CD4-positive, alpha-beta T cell treated with Interleukin-21 for 1 hour (primary cell): ENCODE results near the gene TPM2.
A peak's percentile ranks its signal among the peaks of the same experiment; 100 is the strongest.

Experiments
- DNase-seq: peaks from one replicate; pipeline ENCODE4 v3.0.0-alpha.2; 2020

TPM2 gene

DNA sequence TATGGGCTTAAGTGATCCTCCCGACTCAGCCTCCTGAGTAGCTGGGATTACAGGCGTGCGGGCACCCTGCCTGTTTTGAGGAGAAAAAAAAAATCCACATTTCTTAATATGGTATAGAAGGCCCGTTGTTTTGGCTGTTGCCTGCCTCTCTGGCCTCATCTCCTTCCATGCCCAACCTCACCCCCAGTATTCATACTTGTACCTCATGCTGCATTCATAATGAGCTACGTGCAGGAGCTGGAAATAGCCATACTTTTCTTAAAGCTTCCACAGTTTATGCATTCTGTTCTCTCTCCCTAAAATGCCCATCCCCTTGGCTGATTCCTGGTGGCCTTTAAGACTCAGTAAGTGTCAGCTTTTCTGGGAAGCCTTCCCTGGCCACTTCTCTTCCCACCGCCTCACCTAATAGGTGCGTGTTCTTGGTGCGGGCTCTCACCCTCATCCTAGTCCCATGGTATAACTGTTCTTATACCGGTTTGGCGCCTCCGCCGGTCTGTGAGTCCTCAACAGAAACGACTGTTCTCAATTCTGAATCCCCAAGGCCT is 2.1 kb upstream of the TPM2 start:
- DNase-seq = no peak

DNA sequence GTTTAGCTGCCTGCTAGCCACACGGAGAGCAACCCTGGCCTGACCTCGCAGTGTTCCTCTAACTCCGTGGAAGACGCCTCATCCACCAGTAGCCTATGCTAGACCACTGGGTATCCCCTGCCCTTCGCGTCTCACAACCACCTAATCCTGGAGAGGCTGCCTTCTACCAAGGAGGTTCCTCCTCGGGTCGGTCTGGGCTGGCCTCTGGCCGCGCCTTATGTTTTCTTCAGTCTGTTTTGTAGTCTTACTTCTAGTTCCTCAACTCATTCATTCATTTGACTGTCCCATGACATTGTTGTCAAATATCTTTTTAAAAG is 1.6 kb upstream of the TPM2 start:
- DNase-seq = no peak

DNA sequence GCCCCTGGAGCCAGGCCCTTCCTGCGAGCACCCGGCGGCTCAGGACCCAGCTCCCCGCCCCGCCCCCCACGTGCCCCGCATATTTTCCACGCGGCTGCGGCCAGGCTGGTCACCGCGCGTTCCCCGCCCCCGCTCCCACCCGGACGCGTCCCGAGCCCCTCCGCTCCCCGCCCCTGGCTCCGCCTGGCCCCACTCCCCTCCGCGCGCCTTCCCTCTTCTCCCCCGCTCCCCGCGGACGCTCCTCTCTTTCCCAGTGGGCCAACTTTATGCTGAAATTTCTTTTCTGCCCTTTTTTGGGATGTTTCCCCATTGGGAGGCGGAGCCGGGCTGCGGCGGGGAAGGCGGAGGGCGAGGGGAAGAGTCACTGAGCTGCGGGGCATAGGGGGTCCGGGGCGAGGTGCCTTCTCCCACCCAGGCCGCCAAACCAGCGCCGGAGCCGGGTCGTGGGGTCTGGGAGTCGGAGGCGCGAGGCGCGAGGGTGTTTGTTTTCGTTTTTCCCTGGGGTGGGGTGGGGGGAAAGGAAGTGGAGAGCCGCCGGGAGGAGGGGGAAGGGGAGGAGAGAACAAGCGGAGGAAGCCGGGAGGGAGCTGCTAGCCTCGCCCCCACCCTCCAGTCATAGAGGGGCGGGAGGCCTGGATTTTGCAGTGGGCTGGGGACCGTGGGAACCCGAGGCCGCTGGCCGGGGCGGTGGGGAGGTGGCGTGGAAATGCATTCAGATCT is 1.0 kb upstream of the TPM2 start:
- peak; percentile 34 for DNase-seq

DNA sequence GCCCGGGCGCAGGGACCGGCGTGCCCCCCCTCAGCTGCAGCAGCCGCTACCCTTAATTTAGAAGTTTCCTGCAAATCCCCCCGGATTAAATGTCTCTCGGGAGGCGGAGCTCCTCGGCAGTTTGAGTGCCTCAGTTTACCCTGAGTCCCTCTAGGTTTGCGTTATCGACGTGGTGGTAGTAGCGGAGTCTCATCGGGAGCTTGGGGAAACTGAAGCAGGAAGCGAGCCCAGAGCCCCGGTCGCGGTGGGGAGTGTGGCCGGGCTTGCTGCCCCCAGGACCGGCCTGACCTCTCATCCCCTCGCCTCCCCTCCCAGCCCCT is 529 bp upstream of the TPM2 start:
- no peak for DNase-seq

DNA sequence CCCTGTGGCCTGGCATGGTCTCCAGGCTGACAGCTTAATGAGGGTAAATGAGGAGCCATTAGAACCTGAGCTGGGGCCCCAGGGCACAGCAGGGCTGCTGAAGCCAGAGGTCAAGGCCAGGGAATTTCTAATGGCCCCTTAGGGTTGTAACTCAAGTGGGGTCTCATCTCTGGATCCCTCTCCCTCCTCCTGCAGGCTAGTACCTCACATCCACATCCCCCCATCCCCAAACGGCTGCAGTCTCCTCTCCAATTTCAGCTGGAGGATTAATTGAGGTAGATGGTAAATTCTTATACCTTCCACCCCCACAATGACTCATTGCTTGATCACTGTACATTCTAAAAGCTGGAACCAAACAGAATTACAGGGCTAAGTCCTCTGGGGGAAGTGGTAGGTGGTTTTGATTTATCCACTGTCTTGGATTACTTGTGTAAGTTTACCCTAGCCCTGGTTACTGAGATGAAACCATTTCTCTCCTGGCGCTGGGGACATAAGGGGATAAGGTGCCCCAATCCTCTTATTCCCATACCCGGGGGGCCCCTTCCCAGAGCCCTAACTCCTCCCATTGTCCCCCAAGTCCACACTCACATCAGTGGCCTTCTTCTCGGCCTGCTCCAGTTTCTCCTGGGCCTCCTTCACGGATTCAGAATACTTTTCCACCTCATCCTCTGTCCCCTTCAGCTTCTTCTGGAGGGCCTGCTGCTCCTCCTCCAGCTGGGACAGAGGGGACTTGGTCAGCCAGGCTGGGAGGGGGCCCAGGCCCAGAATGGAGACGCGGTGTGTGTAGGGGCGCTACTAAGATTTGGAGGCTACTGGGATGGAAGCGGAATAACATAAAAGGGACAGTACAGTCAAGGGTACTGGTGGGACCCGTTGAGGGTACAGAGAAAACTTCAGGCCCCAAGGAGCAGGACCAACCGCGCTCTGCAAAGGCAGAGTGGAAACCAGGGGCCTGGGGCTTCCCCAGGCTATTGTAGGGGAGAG is 875 bp downstream of the TPM2 start:
- DNase-seq = no peak

DNA sequence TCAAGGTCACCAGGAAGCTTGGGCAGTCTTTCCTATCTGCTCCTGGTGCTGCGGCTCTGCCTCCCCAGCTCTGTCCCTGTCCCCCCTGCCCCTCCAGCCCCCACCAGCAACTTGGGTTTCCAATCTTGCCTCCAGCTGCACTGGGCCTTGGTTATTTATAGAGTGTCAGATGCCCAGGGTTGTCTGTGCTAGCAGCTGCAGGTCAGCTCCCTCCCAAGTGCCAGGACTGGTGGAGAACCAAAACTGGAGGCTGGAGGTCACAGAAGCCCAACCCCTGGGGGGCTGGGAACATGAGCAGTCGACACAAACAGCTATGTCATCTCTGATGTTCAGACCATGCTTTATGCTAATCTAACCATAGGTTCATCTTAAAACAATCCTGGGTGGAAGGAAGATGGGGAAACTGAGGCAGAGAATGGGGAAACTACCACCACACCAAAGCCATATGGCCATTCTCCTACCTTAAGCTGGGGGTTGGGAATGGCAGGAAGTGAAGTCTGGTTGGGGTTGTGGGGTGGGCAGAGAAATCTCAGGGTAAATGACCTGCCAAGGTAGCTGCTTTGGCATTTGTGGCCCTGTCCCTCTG is 1.7 kb downstream of the TPM2 start:
- DNase-seq = no peak

DNA sequence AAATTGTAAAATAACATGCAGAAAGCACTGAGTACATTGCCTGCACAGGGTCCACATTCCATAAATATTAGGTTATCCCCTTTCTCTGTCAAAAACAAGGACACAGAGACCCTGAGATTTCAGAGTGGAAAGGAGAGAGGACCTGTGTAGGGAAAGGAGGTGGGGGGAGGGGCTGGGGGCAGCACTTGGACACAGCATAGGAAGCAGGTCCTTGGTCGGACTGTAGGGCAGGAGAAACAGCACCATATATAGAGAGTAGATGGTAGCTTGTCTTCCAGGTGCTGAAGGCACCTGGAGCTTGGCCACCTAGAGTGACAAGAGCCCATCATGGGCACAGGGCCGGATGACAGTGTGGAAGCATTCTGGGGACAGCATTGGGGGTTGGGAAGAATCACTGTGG is 2.4 kb downstream of the TPM2 start:
- no peak for DNase-seq

DNA sequence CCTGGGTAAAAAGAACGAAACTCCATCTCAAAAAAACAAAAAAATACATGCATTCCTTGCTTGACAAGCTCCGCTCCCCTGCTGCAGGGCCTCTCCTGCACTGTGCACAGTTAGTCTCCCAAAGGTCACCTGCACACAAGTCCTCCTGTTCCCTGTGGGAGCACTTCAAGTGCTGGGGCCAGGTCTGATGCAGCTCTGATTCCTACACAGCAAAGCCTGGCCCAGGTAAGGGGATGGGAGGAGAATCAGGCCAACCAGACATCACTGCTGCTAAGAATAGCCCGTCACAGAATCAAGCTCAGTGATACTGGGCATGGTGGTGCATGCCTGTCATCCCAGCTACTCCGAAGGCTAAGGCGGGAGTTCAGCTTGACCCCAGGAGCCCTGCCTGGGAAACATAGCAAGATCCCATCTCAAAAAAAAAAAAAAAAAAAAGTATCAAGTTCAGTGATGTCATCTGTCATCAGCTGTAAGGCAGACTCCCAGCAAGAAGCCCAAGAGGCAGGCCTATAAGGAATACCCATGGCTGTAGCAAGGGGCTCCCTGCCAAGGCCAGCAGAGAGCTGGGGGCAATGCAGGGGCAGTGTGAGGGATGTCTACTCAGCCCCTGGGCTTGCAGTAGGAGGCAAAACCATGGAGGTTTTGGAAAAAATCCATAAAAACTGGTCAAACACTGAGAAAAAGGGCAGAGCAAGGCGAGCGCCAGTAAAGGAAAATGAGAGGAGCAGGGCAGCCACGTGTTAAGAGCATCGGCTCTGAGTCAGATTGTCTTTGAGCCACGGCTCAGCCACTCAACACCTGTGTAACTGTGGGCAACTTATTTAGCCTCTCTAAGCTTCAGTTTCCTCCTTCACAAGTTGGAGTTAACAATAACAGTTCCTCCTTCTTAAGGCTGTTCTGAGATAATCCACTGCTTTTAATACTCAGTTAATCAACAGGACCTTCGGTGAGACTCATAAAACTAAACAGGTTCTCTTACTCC is 3.2 kb downstream of the TPM2 start:
- no peak for DNase-seq

DNA sequence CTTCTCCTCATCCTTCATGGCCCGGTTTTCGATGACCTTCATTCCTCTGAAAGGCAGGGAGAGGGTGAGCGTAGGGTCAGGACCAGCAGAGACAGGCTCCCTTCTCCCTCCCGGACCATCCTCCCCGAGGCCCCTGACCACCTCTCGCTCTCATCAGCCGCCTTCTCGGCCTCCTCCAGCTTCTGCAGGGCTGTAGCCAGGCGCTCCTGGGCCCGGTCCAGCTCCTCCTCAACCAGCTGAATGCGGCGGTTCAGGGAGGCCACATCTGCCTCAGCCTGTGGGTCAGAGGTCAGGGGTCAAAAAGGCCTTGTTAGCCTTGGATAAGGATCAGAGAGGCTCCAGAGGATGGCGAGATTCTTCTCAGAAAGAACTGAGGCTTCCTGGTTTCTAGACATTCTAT is 4.2 kb downstream of the TPM2 start:
- no peak for DNase-seq

DNA sequence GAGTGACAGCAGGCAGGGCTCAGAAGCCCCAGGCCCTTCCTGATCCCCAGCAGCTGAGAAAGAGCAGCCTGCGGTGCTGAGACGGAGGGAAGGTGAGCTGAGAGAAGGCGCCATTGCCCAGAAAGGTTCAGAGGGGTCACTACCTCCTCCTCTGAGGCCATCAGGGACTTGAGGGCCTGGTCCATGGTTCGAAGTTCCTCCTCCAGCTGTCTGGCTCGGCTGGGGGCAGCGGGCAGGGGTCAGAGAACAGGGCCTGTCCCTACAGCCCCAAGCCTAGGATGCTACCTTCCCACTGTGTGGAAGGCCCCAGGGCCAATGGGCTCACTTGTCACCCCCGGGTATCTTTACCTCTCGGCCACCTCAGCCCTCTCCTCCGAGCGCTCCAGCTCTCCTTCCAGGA is 4.8 kb downstream of the TPM2 start:
- DNase-seq = no peak

DNA sequence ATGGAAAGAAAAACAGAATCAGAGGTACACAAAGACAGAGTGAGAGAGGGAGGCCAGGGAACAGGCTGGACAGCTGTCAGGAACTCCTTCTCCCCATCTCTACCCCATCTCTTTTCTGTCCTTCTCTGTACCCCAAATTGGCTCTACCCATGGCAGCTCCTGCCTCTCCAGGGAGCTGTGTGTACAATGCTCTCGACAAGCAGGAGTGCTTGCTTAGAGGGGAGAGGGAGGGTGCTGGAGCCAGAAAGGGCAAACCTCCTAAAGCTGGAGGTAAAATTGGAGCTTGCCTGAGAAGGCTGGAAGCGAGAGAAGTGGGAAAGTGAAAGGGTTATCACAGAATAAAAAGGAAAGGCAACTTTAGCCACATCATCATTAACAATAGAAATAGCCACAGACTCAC is 6.4 kb downstream of the TPM2 start:
- no peak for DNase-seq

DNA sequence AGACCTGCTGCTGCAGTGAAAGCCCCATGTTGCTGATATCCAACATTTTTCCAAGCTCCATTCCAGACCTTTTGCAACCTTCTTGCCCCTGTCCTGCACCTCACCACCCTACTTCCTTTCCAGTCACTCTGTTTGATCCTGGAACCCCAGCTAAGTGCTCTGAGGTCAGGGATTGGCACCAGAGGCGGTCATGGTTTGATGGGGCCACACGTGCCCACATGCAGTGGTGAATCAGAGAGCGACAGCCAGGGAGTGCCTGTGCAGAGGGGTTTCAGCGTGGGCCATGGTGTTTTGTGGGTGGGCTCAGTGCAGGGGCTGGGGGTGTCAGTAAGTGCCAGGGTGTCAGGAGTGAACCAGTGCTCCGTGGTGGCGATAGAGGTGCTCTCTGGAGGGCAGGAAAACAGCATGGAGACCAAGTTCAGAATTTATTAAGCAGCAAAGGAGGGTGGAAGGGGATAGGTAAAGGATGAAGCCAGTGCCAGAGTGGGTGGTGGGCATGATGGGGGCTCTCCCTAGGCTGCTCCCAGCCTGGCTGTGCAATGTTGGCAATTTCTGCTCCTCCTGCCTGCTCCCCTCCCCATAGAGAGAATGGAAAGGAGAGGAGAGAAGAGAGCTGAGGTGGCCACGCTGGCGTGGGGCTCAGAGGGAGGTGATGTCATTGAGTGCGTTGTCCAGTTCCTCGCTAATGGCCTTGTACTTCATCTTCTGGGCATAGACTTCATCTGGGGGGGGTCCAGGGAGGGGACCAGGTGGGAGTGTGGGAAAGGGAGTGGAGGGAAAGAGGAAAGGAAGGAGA is 7.0 kb downstream of the TPM2 start:
- no peak for DNase-seq

DNA sequence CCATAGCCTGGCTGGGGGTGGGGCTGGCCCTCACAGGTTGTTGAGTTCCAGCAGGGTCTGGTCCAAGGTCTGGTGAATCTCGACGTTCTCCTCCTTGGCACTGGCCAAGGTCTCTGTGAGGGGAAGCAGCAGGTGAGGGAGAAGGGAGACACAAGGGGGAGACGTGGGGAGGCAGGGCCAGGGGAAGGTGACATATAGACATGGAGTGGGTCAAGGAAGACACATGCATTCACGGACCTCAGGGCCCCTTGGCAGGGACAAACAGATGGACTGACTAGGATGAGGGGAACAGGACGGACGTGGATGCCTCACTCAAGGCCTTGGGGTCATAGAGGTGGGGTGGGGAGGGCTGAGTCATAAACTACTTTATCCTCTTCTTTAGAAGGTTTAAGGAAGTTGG is 7.7 kb downstream of the TPM2 start:
- no peak for DNase-seq

DNA sequence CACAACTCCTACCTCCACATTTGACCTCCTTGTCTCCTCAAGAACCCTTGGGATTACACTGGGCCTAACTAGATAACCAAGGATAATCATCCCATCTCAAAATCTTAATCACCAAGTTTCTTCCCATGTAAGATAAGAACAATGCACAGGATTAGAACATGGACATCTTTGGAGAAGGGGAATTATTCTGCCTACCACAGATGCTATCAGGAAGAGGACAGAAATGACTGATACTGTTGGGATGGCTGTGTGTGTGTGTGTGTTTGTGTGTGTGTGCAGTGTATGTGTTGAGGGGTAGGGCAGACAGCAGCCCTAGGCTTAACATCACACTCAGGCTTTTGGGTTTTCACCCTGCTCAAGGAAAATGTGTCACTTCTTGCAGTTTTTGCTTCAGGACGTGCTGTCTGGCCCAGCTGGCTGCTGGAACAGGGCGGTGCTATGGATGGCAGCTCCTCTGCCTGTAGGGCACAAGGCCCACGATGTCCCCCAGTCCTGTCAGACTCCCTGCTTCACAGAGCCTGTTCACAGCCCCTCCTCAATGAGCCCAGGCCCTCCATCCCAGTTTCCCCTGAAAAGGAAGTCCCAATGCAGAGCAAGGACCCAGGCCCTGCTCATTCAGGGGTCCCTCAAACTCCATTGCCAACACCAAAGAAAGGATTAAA is 8.3 kb downstream of the TPM2 start:
- DNase-seq = no peak

DNA sequence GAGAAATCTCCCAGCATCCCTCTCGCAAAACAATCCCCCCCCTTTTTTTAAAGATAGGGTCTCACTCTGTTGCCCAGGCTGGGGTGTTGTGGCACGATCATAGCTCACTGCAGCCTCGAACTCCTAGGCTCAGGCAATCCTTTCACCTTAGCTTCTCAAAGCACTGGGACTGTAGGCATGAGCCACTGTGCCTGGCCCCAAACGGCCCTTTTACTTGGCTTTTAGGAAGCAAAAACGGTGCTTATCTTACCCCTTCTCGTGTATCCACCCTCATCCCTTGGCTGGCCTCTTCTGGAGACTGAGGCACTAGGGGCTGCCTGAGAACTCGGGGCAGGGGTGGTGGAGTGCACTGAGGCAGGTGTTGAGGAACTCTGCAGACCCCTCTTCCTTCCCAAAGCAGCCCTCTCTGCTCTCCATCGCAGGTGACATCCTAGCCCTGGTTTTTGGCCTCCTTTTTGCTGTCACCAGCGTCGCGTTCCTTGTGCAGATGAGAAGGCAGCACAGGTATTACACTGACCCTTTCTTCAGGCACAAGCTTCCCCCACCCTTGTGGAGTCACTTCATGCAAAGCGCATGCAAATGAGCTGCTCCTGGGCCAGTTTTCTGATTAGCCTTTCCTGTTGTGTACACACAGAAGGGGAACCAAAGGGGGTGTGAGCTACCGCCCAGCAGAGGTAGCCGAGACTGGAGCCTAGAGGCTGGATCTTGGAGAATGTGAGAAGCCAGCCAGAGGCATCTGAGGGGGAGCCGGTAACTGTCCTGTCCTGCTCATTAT is 9.2 kb downstream of the TPM2 start:
- no peak for DNase-seq

DNA sequence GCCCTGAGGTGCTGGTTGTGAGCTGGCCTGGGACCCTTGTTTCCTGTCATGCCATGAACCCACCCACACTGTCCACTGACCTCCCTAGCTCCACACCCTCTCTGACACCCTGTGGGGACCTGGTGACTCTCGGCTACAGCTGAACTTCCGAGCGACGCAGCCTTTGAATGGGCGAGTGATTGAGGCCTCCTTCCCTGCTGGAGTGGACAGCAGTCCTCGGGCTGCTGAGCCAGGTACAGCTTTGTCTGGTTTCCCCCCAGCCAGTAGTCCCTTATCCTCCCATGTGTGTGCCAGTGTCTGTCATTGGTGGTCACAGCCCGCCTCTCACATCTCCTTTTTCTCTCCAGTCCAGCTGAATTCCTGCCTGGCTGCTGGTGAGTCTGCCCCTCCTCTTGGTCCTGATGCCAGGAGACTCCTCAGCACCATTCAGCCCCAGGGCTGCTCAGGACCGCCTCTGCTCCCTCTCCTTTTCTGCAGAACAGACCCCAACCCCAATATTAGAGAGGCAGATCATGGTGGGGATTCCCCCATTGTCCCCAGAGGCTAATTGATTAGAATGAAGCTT is 9.9 kb downstream of the TPM2 start:
- no peak for DNase-seq

DNA sequence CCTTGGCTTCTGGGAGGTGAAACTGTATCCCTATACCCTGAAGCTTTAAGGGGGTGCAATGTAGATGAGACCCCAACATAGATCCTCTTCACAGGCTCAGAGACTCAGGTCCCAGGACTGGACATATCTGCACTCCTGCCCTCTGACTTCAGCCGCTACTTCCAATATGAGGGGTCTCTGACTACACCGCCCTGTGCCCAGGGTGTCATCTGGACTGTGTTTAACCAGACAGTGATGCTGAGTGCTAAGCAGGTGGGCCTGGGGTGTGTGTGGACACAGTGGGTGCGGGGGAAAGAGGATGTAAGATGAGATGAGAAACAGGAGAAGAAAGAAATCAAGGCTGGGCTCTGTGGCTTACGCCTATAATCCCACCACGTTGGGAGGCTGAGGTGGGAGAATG is 10.6 kb downstream of the TPM2 start:
- no peak for DNase-seq

DNA sequence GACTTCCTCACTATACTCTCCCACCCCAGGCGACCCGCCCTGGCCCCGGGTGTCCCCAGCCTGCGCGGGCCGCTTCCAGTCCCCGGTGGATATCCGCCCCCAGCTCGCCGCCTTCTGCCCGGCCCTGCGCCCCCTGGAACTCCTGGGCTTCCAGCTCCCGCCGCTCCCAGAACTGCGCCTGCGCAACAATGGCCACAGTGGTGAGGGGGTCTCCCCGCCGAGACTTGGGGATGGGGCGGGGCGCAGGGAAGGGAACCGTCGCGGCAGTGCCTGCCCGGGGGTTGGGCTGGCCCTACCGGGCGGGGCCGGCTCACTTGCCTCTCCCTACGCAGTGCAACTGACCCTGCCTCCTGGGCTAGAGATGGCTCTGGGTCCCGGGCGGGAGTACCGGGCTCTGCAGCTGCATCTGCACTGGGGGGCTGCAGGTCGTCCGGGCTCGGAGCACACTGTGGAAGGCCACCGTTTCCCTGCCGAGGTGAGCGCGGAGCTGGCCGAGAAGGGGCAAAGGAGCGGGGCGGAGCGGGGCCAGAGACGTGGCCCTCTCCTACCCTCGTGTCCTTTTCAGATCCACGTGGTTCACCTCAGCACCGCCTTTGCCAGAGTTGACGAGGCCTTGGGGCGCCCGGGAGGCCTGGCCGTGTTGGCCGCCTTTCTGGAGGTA is 13.9 kb downstream of the TPM2 start:
- no peak for DNase-seq

DNA sequence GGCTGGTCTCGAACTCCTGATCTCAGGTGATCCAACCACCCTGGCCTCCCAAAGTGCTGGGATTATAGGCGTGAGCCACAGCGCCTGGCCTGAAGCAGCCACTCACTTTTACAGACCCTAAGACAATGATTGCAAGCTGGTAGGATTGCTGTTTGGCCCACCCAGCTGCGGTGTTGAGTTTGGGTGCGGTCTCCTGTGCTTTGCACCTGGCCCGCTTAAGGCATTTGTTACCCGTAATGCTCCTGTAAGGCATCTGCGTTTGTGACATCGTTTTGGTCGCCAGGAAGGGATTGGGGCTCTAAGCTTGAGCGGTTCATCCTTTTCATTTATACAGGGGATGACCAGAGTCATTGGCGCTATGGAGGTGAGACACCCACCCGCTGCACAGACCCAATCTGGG is 14.5 kb downstream of the TPM2 start:
- no peak for DNase-seq

DNA sequence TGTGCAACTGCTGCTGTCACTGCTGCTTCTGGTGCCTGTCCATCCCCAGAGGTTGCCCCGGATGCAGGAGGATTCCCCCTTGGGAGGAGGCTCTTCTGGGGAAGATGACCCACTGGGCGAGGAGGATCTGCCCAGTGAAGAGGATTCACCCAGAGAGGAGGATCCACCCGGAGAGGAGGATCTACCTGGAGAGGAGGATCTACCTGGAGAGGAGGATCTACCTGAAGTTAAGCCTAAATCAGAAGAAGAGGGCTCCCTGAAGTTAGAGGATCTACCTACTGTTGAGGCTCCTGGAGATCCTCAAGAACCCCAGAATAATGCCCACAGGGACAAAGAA is 15.7 kb downstream of the TPM2 start:
- no peak for DNase-seq
